ENCODE results near the gene TUT1.

The TUT1 gene

GRCh38 chr11:62611705-62612365 is 20.5 kb upstream of the TUT1 start:
- H3K9me3 ChIP-seq (ENCODE audit: low read length), result no peaks in the 10 kb centered on the region
- peak overlapping the region; percentile 53 for H3K4me3 ChIP-seq (ENCODE audit: low read length)
- H3K4me1 ChIP-seq (ENCODE audit: insufficient read depth, low read length), result peaks cover 19% of the 10 kb centered on the region
- peak overlapping the region; percentile 71 for H2AFZ ChIP-seq (ENCODE audit: low read depth, low read length)
- peaks cover 8% of the 10 kb centered on the region for H3K36me3 ChIP-seq (ENCODE audit: insufficient read depth, low read length)
- H3K27me3 ChIP-seq (ENCODE audit: insufficient read depth, low read length), result no peaks in the 10 kb centered on the region

GRCh38 chr11:62610814-62611704 is 19.7 kb upstream of the TUT1 start:
- Histone ChIP-seq H3K9me3 (ENCODE audit: low read length) (no peaks in the 10 kb centered on the region), H3K36me3 (ENCODE audit: insufficient read depth, low read length) (peaks cover under 1% of the 10 kb centered on the region), H3K27me3 (ENCODE audit: insufficient read depth, low read length) (no peaks in the 10 kb centered on the region), H2AFZ (ENCODE audit: low read depth, low read length) (peak overlapping the region; percentile 71), H3K4me3 (ENCODE audit: low read length) (peak overlapping the region; percentile 53), H3K4me1 (ENCODE audit: insufficient read depth, low read length) (peaks cover 19% of the 10 kb centered on the region)

- H3K27me3 ChIP-seq (ENCODE audit: insufficient read depth, low read length), result no peaks in the 10 kb centered on the region
- H3K4me1 ChIP-seq (ENCODE audit: insufficient read depth, low read length), result peaks cover 19% of the 10 kb centered on the region
- no peaks in the 10 kb centered on the region for H3K9me3 ChIP-seq (ENCODE audit: low read length)
Measured at GRCh38 chr11:62610403-62610802, 19.1 kb upstream of the TUT1 start.

GRCh38 chr11:62608776-62609175 is 17.5 kb upstream of the TUT1 start:
- Histone ChIP-seq H3K9me3 (ENCODE audit: low read length) (no peaks in the 10 kb centered on the region), H2AFZ (ENCODE audit: low read depth, low read length) (no peak overlapping the region), H3K4me3 (ENCODE audit: low read length) (no peak overlapping the region), H3K36me3 (ENCODE audit: insufficient read depth, low read length) (no peaks in the 10 kb centered on the region), H3K4me1 (ENCODE audit: insufficient read depth, low read length) (peaks cover 31% of the 10 kb centered on the region), H3K27me3 (ENCODE audit: insufficient read depth, low read length) (no peaks in the 10 kb centered on the region)

More at GRCh38 chr11:62610403-62610802, 19.1 kb upstream of the TUT1 start:
- Histone ChIP-seq H3K36me3 (ENCODE audit: insufficient read depth, low read length) (no peaks in the 10 kb centered on the region), H2AFZ (ENCODE audit: low read depth, low read length) (no peak overlapping the region), H3K4me3 (ENCODE audit: low read length) (no peak overlapping the region)

GRCh38 chr11:62607714-62608113 is 16.4 kb upstream of the TUT1 start:
- no peaks in the 10 kb centered on the region for H3K27me3 ChIP-seq (ENCODE audit: insufficient read depth, low read length)
- H3K4me1 ChIP-seq (ENCODE audit: insufficient read depth, low read length), result peaks cover 27% of the 10 kb centered on the region

GRCh38 chr11:62605902-62606301 is 14.6 kb upstream of the TUT1 start:
- Histone ChIP-seq H3K4me3 (ENCODE audit: low read length) (no peak overlapping the region), H3K27me3 (ENCODE audit: insufficient read depth, low read length) (no peaks in the 10 kb centered on the region), H3K36me3 (ENCODE audit: insufficient read depth, low read length) (no peaks in the 10 kb centered on the region), H3K9me3 (ENCODE audit: low read length) (no peaks in the 10 kb centered on the region), H2AFZ (ENCODE audit: low read depth, low read length) (no peak overlapping the region), H3K4me1 (ENCODE audit: insufficient read depth, low read length) (peaks cover 17% of the 10 kb centered on the region)

More at GRCh38 chr11:62607714-62608113, 16.4 kb upstream of the TUT1 start:
- H3K9me3 ChIP-seq (ENCODE audit: low read length), result no peaks in the 10 kb centered on the region
- H3K4me3 ChIP-seq (ENCODE audit: low read length), result no peak overlapping the region
- no peaks in the 10 kb centered on the region for H3K36me3 ChIP-seq (ENCODE audit: insufficient read depth, low read length)
- no peak overlapping the region for H2AFZ ChIP-seq (ENCODE audit: low read depth, low read length)

GRCh38 chr11:62605467-62605866 is 14.1 kb upstream of the TUT1 start:
- Histone ChIP-seq H3K9me3 (ENCODE audit: low read length) (no peaks in the 10 kb centered on the region), H2AFZ (ENCODE audit: low read depth, low read length) (no peak overlapping the region), H3K4me1 (ENCODE audit: insufficient read depth, low read length) (peaks cover 18% of the 10 kb centered on the region), H3K27me3 (ENCODE audit: insufficient read depth, low read length) (no peaks in the 10 kb centered on the region), H3K4me3 (ENCODE audit: low read length) (no peak overlapping the region), H3K36me3 (ENCODE audit: insufficient read depth, low read length) (no peaks in the 10 kb centered on the region)

GRCh38 chr11:62604460-62605120 is 13.3 kb upstream of the TUT1 start:
- Histone ChIP-seq H2AFZ (ENCODE audit: low read depth, low read length) (no peak overlapping the region), H3K4me1 (ENCODE audit: insufficient read depth, low read length) (peaks cover 27% of the 10 kb centered on the region), H3K9me3 (ENCODE audit: low read length) (no peaks in the 10 kb centered on the region), H3K36me3 (ENCODE audit: insufficient read depth, low read length) (peaks cover 5% of the 10 kb centered on the region), H3K27me3 (ENCODE audit: insufficient read depth, low read length) (no peaks in the 10 kb centered on the region), H3K4me3 (ENCODE audit: low read length) (no peak overlapping the region)

- Histone ChIP-seq H3K9me3 (ENCODE audit: low read length) (no peaks in the 10 kb centered on the region), H3K4me1 (ENCODE audit: insufficient read depth, low read length) (peaks cover 34% of the 10 kb centered on the region), H3K4me3 (ENCODE audit: low read length) (no peak overlapping the region), H3K36me3 (ENCODE audit: insufficient read depth, low read length) (peaks cover 12% of the 10 kb centered on the region), H3K27me3 (ENCODE audit: insufficient read depth, low read length) (no peaks in the 10 kb centered on the region), H2AFZ (ENCODE audit: low read depth, low read length) (no peak overlapping the region)
Measured at GRCh38 chr11:62603776-62604299, 12.5 kb upstream of the TUT1 start.

- H3K9me3 ChIP-seq (ENCODE audit: low read length), result no peaks in the 10 kb centered on the region
- no peak overlapping the region for H3K4me3 ChIP-seq (ENCODE audit: low read length)
- H3K4me1 ChIP-seq (ENCODE audit: insufficient read depth, low read length), result peaks cover 34% of the 10 kb centered on the region
- H3K27me3 ChIP-seq (ENCODE audit: insufficient read depth, low read length), result no peaks in the 10 kb centered on the region
- H2AFZ ChIP-seq (ENCODE audit: low read depth, low read length), result no peak overlapping the region
- H3K36me3 ChIP-seq (ENCODE audit: insufficient read depth, low read length), result peaks cover 20% of the 10 kb centered on the region
Measured at GRCh38 chr11:62603072-62603408, 11.7 kb upstream of the TUT1 start.

GRCh38 chr11:62602141-62603071 is 11.1 kb upstream of the TUT1 start:
- Histone ChIP-seq H3K9me3 (ENCODE audit: low read length) (no peaks in the 10 kb centered on the region), H3K36me3 (ENCODE audit: insufficient read depth, low read length) (peaks cover 27% of the 10 kb centered on the region), H3K27me3 (ENCODE audit: insufficient read depth, low read length) (no peaks in the 10 kb centered on the region), H2AFZ (ENCODE audit: low read depth, low read length) (no peak overlapping the region), H3K4me3 (ENCODE audit: low read length) (peak overlapping the region; percentile 3), H3K4me1 (ENCODE audit: insufficient read depth, low read length) (peaks cover 34% of the 10 kb centered on the region)

GRCh38 chr11:62601372-62602140 is 10.2 kb upstream of the TUT1 start, which contains the start of gene MTA2:
TSS of gene MTA2 (minus strand) at chr11:62601865. CDS start at chr11:62601450, 415 bp downstream.
- no peaks in the 10 kb centered on the region for H3K9me3 ChIP-seq (ENCODE audit: low read length)
- peak within 1 kb of the TSS; percentile 38 for H2AFZ ChIP-seq (ENCODE audit: low read depth, low read length)
- H3K4me1 ChIP-seq (ENCODE audit: insufficient read depth, low read length), result peaks cover 34% of the 10 kb centered on the region
- no peaks in the 10 kb centered on the region for H3K27me3 ChIP-seq (ENCODE audit: insufficient read depth, low read length)
- peak within 1 kb of the TSS; percentile 83 for H3K4me3 ChIP-seq (ENCODE audit: low read length)
- H3K36me3 ChIP-seq (ENCODE audit: insufficient read depth, low read length), result peaks cover 32% of the 10 kb centered on the region
